GM21576 (cell line): ENCODE measurements around the gene BMI1.
"Not testable (repeated sequence)": the region's sequence is repeated elsewhere in the genome, so short reads cannot be mapped to it uniquely, and the experiment has no call there.

ENCODE experiments used
- ATAC-seq: cut with Tn5 transposase; IDR thresholded peaks from one replicate; pipeline ENCODE4 v1.9.1; 2021; ENCODE audit warnings: mild to moderate bottlenecking, moderate library complexity; ENCODE audit not compliant: unreplicated experiment

Gene BMI1

GRCh38 chr10:22338931-22339330, 18.0 kb downstream of the BMI1 start:
- no peak for ATAC-seq

DNA sequence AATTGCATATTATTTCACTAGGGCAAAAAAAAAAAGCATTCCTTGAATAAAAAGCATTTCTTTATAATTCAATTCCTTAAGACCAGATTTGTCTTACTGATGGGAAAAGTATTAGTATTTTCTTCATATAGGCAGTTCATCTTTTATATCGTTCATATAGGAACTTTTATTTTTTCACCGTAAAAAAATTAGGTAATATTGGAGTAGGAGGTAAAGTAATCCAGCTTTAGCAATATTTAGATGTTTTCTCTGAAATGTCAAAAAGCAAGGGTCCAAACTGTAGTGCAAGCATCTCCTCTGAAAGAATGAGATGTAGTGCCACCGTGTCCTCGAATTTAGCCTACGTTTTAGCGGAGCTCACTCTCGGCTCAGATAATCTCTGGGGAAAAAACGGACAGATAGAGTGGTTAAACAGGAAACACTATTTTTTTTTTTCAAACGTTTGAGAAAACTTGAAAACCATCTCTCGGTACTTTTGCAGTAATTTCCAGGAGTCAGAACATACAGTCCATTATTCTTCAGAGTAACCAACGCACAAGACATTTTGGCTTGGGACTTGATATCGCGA, 18.9 kb downstream of the BMI1 start:
- ATAC-seq, result no peak

- ATAC-seq, result peak; percentile 48
Measured at GRCh38 chr10:22340329-22341189, 19.7 kb downstream of the BMI1 start.

- ATAC-seq, result peak; percentile 12
Measured at GRCh38 chr10:22341190-22341925, 20.5 kb downstream of the BMI1 start.

DNA sequence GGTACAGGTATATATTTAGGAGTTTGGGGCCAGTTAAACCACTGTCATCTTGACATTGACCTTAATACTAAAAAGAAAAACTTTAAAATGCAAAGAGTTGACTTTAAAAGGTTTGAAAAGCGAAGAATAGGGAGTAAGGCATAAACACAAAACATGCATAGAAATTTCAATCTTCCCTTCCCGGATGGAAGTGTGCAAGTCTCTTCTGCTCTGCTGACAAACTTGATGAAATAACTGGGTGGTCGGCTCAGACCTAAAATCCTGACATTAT, 21.0 kb downstream of the BMI1 start:
- ATAC-seq, result no peak

DNA sequence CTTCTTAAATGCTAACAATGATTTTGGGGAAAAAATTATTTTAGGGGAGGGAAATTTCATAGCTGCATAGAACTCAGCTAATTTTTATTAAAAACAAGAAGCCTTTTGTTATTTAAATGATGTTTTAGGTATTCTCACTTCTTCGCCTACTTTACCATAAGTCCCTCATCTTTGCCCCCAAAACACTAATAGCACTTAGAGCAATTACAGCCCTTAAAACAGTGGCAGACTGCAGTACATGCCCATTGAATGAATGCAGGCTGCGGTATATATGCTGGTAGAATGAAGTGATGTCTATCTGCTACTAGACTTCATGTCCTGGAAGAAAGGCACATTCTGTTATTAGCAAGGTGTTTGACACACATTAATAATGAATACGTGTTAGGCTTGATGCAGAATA, 21.5 kb downstream of the BMI1 start:
- no peak for ATAC-seq

DNA sequence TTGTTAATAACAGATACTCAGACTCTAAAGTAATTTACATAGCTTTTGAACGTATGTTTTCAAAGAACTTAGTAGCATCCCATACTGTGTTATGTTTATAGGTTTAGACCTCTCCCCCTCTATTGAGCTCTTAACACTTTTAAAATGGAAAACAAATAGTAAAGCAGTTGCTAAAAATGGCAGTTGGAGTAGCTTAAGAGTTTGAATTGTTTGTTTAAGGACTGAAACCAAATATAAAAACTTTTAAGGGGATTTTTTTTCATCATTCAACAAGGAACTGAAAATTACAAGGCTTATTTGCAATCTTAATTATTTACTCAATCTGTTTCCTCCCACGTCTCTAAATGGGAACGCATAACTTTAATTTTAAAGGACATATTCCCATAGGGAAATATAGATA, 22.8 kb downstream of the BMI1 start:
- no peak for ATAC-seq

GRCh38 chr10:22344249-22344648, 23.4 kb downstream of the BMI1 start:
- ATAC-seq, result no peak

DNA sequence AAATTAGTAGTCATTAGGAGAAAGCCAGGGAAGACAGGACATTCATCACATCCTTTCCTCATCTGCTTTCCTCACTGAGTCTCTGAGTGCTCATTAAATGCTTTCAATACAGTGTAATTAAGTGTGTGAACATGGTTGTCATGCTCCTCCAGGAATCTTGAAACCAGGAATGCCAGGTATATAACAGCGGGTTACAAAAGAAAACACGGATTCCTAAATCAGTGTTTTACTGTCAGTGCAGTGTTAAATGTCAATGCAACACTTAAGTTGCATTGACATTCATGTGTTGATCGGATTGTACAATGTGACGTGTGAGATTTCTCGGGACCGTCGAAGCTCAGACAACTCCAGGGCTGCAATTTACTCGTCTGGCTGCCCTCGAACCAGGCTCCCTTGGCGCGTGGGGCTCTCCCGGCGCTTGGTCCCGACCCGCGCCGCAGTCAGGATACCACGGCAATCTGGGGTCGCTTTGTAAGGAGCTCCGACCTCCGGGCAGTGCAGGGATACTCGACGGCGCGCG, 23.9 kb downstream of the BMI1 start:
- no peak for ATAC-seq

DNA sequence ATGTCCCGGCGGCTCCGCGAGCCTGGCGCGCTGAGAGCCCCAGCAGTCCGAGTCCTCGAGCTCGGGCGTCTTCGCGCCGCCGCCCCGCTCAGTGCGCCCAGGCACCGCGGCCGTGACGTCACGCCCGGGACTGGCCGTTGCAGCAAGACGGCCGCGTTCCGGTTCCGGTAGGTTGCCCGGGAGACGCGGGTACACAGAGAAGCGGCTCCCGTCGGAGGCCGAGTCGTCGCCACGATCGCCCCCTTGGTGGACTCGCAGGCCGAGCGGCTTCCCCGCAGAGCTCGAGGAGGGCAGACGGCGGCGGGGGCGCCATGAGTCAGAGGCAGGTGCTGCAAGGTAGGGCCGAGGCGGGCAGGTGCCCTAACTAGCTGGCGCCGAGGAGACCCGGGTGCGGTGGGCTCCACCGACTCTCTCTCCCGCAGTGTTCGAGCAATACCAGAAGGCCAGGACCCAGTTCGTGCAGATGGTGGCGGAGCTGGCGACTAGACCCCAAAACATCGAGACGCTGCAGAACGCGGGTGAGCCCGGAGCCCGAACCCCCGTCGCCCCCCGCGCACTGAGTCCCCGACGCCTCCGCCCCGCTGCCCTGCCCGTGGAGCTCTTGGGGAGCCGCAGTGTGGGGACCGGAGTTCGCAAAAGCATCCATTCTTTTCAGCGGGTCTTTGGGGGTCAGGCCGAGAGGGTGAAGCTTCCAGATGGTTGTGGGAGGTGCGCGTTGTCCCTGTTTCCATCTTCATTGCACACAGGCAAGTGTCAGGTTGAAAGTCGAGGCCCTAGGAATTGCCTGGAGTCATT, 24.6 kb downstream of the BMI1 start, which contains the start of gene SPAG6:
Gene SPAG6 (plus strand): TSS at position 196 of the 795 bp plus-strand sequence. CDS start 116 bp downstream, at position 312.
- no peak for ATAC-seq

DNA sequence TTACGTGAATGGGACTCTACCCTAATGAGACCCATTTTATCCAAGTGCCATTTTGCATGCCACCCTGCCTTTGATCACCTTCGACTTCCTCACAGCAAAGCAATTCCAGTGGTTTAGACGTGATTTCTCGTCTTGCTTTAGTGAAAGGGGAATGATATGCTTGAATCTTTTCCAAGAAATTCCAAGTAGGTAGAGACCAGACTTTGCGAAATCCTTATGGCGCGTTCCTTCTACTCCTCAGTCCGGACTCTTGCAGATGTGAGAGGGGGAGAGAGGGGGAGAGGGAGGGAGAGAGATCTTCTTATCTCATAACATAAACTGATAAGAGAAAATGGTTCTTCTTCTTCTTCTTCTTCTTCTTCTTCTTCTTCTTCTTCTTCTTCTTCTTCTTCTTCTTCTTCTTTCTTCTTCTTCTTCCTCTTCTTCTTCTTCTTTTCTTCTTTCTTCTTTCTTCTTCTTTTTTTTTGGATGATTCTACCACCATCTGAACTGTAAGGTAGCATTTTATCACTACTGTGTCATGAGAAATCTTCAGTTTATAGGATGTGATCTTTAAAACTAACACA, 25.3 kb downstream of the BMI1 start:
- ATAC-seq, result no peak

- ATAC-seq, result no peak
Measured at GRCh38 chr10:22349755-22350154, 28.9 kb downstream of the BMI1 start.

GRCh38 chr10:22351131-22351703, 30.3 kb downstream of the BMI1 start:
- no peak for ATAC-seq

DNA sequence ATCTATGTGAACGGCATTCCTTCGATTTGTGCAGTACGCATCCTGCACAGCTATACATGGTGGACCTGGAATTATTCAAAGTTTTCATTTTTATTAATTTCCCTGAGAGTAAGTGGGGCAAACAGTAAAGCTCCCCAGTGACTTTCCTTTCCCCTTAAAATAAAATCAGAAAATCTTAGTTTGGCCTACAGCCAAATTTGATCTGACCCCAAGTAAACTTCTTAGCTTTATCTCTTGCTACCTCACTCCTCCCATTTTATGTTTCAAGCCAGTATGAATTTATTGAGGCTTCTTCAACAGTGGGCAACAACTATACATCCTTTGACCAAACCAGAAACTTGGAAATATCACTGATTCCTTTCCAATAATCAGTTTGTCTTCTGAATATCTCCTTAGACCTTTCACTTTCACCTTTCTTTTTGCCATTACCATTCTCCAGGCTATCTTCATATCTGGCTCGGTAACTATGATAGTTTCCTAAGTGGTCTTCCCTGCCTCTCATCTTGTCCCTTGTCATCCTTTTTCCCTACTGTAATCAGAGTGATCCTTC, 35.5 kb downstream of the BMI1 start:
- ATAC-seq, result no peak

- ATAC-seq, result not testable (repeated sequence)
Measured at GRCh38 chr10:22357770-22358169, 36.9 kb downstream of the BMI1 start.

DNA sequence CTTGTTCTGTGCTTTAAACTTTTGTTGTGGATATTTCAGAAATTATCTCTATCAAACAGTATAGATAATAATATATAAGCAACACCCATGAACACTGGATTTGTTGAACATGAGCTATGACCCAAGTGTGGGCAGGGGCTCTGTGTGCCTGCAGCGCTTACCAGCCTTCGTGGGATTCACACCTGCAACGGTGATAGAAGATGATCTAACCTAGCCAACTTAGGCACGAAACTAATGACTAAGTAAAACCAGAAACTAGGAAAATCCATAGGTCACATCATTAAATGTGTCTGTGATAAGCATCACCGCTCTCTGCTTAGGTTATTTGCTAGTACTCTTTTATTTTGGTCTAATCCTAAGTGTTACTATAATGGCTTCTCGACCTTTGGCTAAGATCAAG, 42.4 kb downstream of the BMI1 start:
- no peak for ATAC-seq

- ATAC-seq, result no peak
Measured at GRCh38 chr10:22364407-22365140, 43.7 kb downstream of the BMI1 start.

GRCh38 chr10:22365233-22365632, 44.3 kb downstream of the BMI1 start:
- peak; percentile 68 for ATAC-seq
